Measurements from ENCODE around the gene SSBP2. TPM values are rescaled to one million over a fixed set of nuclear protein-coding genes. Genes with fewer than 3 reads are reported as not detected.
"Not testable (repeated sequence)": the region's sequence is repeated elsewhere in the genome, so short reads cannot be mapped to it uniquely, and the experiment has no call there.

Gene SSBP2
- total RNA-seq, 6 donors from 2014 or later, result 23.0 to 110 (median 32.9) TPM

DNA sequence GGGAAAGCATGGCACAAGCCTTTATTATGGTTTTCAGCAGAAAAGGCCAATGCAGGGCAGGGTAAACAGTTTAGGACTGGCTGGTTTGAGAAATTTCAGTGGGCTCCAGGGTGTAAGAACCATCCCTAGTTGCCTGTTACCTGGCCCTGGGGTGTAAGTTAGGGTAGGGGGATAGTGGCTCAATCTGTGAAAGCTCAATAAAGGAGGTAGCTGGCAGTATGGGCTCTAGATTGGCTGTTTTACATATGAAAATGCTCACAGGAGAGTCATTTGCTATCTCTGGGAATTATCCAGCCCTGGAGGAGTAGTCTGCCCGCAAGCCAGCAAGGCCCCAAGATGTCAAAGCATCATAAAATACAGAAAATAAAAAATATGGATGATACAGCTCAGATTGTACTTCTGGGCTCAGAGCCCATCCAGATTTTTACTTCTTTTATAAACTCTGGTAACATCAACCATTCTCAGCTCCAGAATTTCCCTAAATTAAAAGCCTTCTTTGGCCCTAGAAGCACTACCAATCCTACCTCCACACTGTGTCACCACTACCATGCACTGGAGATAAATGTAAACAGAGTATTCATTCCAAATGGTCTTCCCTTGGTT is 31.1 kb downstream of the SSBP2 start:
- peaks cover 0 to 25% (median 4%) of the 10 kb centered on the region in 4 donors for H3K4me1 ChIP-seq
- no peaks in the 10 kb centered on the region for H3K27me3 ChIP-seq
- ATAC-seq (ENCODE audit: low FRiP score in 2 of 2) (no peak), DNase-seq (no peak)
- 83 to 86% methylated on average over 1 of the region's 1 CpG for WGBS, 2 donors
- no peak overlapping the region for H3K27ac ChIP-seq
- no peak overlapping the region for H3K4me3 ChIP-seq
- no peaks in the 10 kb centered on the region for H3K9me3 ChIP-seq
- TF ChIP-seq, protein P1, sequence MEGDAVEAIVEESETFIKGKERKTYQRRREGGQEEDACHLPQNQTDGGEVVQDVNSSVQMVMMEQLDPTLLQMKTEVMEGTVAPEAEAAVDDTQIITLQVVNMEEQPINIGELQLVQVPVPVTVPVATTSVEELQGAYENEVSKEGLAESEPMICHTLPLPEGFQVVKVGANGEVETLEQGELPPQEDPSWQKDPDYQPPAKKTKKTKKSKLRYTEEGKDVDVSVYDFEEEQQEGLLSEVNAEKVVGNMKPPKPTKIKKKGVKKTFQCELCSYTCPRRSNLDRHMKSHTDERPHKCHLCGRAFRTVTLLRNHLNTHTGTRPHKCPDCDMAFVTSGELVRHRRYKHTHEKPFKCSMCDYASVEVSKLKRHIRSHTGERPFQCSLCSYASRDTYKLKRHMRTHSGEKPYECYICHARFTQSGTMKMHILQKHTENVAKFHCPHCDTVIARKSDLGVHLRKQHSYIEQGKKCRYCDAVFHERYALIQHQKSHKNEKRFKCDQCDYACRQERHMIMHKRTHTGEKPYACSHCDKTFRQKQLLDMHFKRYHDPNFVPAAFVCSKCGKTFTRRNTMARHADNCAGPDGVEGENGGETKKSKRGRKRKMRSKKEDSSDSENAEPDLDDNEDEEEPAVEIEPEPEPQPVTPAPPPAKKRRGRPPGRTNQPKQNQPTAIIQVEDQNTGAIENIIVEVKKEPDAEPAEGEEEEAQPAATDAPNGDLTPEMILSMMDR (IDR thresholded peaks at IDR 0.05), result no peak
- TF ChIP-seq POLR2AphosphoS5 (IDR thresholded peaks at IDR 0.05) (no peak), POLR2A (IDR thresholded peaks at IDR 0.05) (no peak), EP300 (IDR thresholded peaks at IDR 0.05) (no peak)
- H3K36me3 ChIP-seq, result no peaks in the 10 kb centered on the region

DNA sequence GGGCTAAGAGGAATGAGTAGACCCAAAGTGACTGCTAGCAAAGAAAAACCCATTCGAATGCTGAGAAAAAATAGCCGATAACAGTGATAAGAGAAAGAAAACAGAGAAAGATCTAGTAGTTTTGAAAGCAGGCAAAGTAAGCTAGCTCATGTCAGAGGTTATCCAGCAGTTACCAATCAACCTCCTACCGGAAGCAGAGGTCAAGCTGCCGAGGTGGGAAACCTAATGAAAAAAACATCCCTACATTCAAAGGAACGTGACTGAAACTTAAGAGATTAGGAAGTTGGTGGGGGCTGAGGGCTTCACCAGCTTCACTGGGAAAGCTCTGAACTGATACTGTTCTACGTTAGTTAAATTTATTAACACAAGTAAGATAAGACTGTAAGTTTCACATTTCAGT is 32.6 kb downstream of the SSBP2 start:
- no peak for DNase-seq
- no peak overlapping the region for H3K4me3 ChIP-seq
- TF ChIP-seq, protein P1 (IDR thresholded peaks at IDR 0.05), result no peak
- TF ChIP-seq EP300 (IDR thresholded peaks at IDR 0.05), result no peak
- TF ChIP-seq POLR2AphosphoS5 (IDR thresholded peaks at IDR 0.05), result no peak
- TF ChIP-seq POLR2A (IDR thresholded peaks at IDR 0.05), result no peak
- H3K36me3 ChIP-seq, result no peaks in the 10 kb centered on the region
- peaks cover 0 to 25% (median 4%) of the 10 kb centered on the region in 4 donors for H3K4me1 ChIP-seq
- H3K27me3 ChIP-seq, result no peaks in the 10 kb centered on the region
- ATAC-seq (ENCODE audit: low FRiP score in 2 of 2), result no peak
- WGBS, 2 donors, result 35 to 38% methylated on average over 6 of the region's 6 CpGs
- H3K27ac ChIP-seq, result no peak overlapping the region
- no peaks in the 10 kb centered on the region for H3K9me3 ChIP-seq

DNA sequence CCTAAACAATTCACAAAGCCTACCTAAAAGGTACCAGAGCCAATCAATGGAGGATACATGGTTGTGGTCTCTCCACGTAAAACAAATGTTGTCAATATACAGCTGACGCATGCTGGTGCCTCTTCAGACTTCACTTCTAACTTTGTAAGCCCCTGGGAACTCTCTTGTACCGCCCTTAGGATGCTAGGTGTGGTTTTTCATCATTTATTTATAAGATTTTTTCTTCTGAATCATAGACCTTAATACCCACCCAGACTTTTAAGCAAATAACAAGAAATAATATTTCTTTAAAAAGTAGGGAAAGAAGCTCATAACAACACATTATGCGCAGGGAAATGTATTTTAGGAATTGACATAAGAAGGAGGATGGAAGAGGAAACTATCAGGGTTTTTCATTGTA is 33.0 kb downstream of the SSBP2 start:
- Histone ChIP-seq H3K27ac (no peak overlapping the region), H3K36me3 (no peaks in the 10 kb centered on the region), H3K4me1 (peaks cover 0 to 24% (median 4%) of the 10 kb centered on the region in 4 donors), H3K9me3 (no peaks in the 10 kb centered on the region), H3K27me3 (no peaks in the 10 kb centered on the region), H3K4me3 (no peak overlapping the region)
- no peak for TF ChIP-seq POLR2A (IDR thresholded peaks at IDR 0.05)
- TF ChIP-seq EP300 (IDR thresholded peaks at IDR 0.05), result no peak
- TF ChIP-seq POLR2AphosphoS5 (IDR thresholded peaks at IDR 0.05), result no peak
- TF ChIP-seq, protein P1 (IDR thresholded peaks at IDR 0.05), result no peak
- WGBS, 2 donors, result 83 to 89% methylated on average over 4 of the region's 4 CpGs
- no peak for DNase-seq
- no peak for ATAC-seq (ENCODE audit: low FRiP score in 2 of 2)

DNA sequence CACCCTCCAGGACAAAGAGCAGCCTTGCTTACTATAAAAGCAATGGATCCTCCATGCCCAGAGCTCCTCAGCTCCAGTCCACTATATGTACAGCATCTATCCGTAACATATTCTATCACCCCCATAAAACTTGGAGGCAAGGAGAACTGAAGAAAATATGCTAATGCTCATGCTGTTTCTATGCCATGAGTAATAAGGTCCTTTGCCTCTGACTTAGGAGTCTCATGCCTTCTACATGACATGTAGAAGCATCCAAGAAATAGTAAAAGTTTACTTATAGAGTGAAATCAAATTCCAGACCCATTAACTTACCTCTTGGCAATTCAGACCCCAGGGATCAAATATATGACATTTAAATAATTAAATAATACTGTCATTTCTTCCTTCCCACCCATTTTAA is 33.7 kb downstream of the SSBP2 start:
- Histone ChIP-seq H3K4me3 (no peak overlapping the region), H3K4me1 (peaks cover 0 to 20% (median 2%) of the 10 kb centered on the region in 4 donors), H3K36me3 (no peaks in the 10 kb centered on the region), H3K27me3 (no peaks in the 10 kb centered on the region), H3K9me3 (no peaks in the 10 kb centered on the region), H3K27ac (no peak overlapping the region)
- ATAC-seq (ENCODE audit: low FRiP score in 2 of 2) (no peak), DNase-seq (no peak)
- TF ChIP-seq POLR2AphosphoS5 (IDR thresholded peaks at IDR 0.05) (no peak), POLR2A (IDR thresholded peaks at IDR 0.05) (no peak), EP300 (IDR thresholded peaks at IDR 0.05) (no peak)
- TF ChIP-seq, protein P1 (IDR thresholded peaks at IDR 0.05), result no peak
- 94 to 100% methylated on average over 1 of the region's 1 CpG for WGBS, 2 donors

DNA sequence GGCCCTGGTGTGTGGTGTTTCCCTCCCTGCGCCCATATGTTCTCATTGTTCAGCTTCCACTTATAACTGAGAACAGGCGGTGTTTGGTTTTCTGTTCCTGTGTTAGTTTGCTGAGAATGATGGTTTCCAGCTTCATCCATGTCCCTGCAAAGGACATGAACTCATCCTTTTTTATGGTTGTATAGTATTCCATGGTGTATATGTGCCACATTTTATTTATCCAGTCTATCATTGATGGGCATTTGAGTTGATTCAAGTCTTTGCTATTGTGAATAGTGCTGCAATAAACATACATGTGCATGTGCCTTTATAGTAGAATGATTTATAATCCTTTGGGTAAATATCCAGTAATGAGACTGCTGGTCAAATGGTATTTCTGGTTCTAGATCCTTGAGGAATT is 36.8 kb downstream of the SSBP2 start:
- not testable (repeated sequence) for H3K36me3 ChIP-seq; H3K4me3 ChIP-seq; ATAC-seq (ENCODE audit: low FRiP score in 2 of 2); H3K9me3 ChIP-seq; H3K27ac ChIP-seq; H3K4me1 ChIP-seq; H3K27me3 ChIP-seq; DNase-seq
- WGBS, 2 donors, result 79 to 86% methylated on average over 2 of the region's 2 CpGs
